GM18502 (cell line): ENCODE data around the gene TREML1.
"Not testable (repeated sequence)": the region's sequence is repeated elsewhere in the genome, so short reads cannot be mapped to it uniquely, and the experiment has no call there.

Experiments
- ATAC-seq: cut with Tn5 transposase; IDR thresholded peaks from one replicate; pipeline ENCODE4 v1.9.1; 2021; ENCODE audit warnings: mild to moderate bottlenecking; ENCODE audit not compliant: unreplicated experiment, poor library complexity

TREML1 gene

GRCh38 chr6:41153451-41153850, 696 bp downstream of the TREML1 start:
- ATAC-seq = no peak

GRCh38 chr6:41150671-41151070, 3.5 kb downstream of the TREML1 start:
- ATAC-seq = no peak

- no peak for ATAC-seq
Measured at GRCh38 chr6:41147917-41148316, 6.2 kb downstream of the TREML1 start.

DNA sequence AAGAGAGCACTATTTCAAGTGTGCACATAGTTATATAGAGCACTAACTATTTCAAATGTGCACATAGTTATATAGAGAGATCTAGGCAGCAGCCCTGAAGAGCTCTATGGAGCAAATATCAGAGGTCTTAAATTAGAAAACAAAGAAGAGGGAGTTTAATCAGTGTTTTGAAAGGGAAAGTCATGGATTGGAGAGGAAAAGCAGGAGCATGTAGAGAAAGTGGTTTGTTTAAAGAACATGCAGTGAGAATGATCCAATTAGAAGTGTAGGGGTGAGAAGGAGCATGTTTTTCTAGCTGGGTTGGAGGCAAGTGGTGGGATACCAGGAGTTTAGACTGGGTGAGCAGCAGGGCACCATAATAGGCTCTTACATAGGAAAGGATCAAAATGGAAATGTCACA, 17.2 kb downstream of the TREML1 start:
- ATAC-seq = no peak

GRCh38 chr6:41135062-41135832, 18.9 kb downstream of the TREML1 start:
- no peak for ATAC-seq

- ATAC-seq = no peak
Measured at GRCh38 chr6:41132254-41132653, 21.9 kb downstream of the TREML1 start.

DNA sequence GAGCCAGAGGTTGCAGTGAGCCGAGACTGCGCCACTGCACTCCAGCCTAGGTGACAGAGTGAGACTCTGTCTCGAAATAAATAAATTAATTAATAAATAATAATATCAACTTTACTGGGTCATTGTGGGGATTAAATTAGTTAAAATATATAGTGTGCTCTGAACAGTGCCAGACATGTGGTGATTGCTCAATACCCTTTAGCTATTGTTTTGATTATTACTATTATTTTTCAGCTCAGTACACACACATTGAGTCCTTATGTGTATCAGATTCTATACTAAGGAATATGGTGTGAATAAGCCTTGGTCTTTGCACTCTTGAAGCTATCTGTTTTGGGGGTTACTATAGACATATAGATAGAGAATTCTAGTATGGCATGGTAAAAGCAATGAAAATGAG, 28.9 kb downstream of the TREML1 start:
- ATAC-seq = no peak

DNA sequence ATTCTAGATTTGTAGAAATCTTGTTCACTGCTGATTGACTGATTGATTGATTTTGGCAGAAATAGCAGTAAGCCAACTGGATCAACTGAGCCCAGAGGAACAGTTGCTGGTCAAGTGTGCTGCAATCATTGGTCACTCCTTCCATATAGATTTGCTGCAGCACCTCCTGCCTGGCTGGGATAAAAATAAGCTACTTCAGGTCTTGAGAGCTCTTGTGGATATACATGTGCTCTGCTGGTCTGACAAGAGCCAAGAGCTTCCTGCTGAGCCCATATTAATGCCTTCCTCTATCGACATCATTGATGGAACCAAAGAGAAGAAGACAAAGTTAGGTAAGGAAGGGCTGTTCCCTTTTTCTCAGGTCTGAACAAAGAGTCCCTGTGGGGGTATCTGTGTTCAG, 31.2 kb downstream of the TREML1 start:
- ATAC-seq = no peak

- ATAC-seq = no peak
Measured at GRCh38 chr6:41122373-41122772, 31.8 kb downstream of the TREML1 start.

DNA sequence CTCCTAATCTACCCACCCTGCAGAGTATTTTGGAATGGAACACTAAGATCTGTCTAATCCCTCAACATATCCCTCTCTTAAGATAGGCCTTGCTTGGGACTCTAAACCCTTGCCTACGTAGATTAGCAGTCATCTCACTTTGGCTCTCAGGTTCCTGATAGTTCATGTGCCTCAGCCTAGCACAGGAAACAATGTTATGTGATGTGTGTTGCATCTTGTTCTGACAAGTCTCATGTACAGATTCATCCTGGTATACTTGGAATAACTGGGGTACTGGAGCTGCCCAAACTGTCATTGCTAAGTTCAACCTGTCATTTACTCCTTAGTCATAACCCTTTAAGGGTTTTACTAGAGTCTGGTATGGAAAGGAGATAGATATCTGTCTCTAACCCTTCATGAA, 34.1 kb downstream of the TREML1 start:
- ATAC-seq = no peak

DNA sequence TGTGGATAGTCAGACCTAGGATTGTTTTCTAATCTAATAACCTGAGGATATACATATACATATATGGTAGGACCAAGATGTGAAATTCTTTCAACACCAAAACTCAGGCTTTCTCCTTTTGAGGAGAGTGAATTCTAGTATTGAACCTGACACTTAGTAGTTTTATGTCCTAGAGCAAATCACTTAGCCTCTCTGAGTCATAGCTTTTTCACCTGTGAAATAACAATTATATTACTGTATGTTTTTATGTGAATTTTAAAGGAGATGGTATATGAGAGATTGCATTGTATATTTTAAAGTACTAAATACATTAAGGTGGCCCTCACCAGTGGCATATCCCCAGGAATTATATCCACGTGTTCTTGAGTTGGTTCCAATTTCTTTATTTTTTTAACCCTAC, 34.6 kb downstream of the TREML1 start:
- ATAC-seq = no peak

DNA sequence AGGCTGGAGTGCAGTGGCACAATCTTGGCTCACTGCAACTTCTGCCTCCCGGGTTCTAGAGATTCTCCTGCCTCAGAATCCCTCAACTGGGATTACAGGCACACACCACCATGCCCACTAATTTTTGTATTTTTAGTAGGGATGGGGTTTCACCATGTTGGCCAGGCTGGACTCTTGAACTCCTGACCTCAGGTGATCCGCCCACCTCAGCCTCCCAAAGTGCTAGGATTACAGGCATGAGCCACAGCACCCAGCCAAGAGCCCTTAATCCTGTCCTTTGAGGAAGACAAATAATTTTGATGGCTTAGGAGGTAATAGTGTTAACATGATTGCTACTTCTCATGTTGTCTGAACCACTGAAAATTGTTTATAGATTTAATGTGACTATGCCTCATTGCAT, 39.1 kb downstream of the TREML1 start:
- ATAC-seq = not testable (repeated sequence)

DNA sequence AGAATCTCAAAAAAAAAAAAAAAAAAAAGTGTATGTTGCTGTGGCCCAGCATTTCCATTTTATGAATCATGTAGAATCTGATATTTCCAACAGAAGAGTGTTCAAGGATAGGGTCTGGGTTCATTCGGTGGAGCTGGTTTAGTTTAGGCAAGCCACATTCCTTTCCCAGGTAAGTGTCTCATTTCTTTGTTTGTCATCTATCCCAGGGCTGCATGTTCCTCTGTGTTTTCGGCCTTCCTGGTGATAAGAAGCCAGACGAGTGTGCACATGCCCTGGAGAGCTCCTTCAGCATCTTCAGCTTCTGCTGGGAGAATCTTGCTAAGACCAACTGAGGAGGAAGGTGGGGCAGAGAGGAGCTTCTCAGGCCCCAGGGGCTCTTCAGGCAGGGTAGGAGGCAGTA, 43.1 kb downstream of the TREML1 start:
- no peak for ATAC-seq

GRCh38 chr6:41103847-41104246, 50.3 kb downstream of the TREML1 start:
- no peak for ATAC-seq

DNA sequence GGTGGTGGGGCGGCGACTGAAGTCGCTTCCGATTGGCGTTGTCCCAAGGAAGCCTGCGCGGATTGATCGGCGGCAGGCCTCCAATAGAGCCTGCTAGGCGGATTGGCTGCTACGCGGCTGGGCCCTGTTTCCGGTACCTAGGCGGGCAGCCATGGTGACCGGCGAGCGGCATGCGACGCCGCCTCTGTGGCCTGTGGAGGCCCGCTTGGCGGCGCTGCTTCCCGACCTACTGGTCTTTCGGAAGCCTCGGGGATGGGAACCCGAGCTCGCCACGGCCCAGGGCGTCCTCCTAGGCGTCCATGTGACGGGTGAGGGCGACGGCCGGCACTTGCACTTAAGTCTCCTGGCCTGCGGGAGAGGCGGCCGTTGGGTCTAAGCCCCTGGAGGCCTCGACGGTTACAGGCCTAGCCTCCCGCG, 53.3 kb downstream of the TREML1 start:
- no peak for ATAC-seq
